ENCODE data around the gene CCNK.

Gene CCNK

GRCh38 chr14:99478128-99478527 is 3.1 kb upstream of the CCNK start:
- TF ChIP-seq, protein P1, sequence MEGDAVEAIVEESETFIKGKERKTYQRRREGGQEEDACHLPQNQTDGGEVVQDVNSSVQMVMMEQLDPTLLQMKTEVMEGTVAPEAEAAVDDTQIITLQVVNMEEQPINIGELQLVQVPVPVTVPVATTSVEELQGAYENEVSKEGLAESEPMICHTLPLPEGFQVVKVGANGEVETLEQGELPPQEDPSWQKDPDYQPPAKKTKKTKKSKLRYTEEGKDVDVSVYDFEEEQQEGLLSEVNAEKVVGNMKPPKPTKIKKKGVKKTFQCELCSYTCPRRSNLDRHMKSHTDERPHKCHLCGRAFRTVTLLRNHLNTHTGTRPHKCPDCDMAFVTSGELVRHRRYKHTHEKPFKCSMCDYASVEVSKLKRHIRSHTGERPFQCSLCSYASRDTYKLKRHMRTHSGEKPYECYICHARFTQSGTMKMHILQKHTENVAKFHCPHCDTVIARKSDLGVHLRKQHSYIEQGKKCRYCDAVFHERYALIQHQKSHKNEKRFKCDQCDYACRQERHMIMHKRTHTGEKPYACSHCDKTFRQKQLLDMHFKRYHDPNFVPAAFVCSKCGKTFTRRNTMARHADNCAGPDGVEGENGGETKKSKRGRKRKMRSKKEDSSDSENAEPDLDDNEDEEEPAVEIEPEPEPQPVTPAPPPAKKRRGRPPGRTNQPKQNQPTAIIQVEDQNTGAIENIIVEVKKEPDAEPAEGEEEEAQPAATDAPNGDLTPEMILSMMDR (IDR thresholded peaks at IDR 0.05; ENCODE audit: low read depth, low read length): no peak
- Histone ChIP-seq H4K20me1 (ENCODE audit: insufficient read depth, low read length) (peaks cover 44% of the 10 kb centered on the region), H3K4me2 (ENCODE audit: low read length) (no peak overlapping the region), H3K4me1 (ENCODE audit: low read length) (peaks cover 19% of the 10 kb centered on the region), H3K4me3 (ENCODE audit: low read length) (no peak overlapping the region), H3K36me3 (replicated peaks; ENCODE audit: low read depth, low read length) (no peaks in the 10 kb centered on the region), H3K79me2 (ENCODE audit: low read length) (peaks cover 89% of the 10 kb centered on the region), H3K9ac (ENCODE audit: low read length) (no peak overlapping the region), H2AFZ (ENCODE audit: low read depth, low read length) (no peak overlapping the region), H3K27me3 (ENCODE audit: low read depth, low read length) (no peaks in the 10 kb centered on the region), H3K27ac (ENCODE audit: low read length) (no peak overlapping the region), H3K9me3 (ENCODE audit: insufficient read depth, low read length) (no peaks in the 10 kb centered on the region)

GRCh38 chr14:99479160-99479905 is 1.9 kb upstream of the CCNK start:
- peaks cover 89% of the 10 kb centered on the region for H3K79me2 ChIP-seq (ENCODE audit: low read length)
- no peaks in the 10 kb centered on the region for H3K9me3 ChIP-seq (ENCODE audit: insufficient read depth, low read length)
- peak overlapping the region; percentile 69 for H3K9ac ChIP-seq (ENCODE audit: low read length)
- TF ChIP-seq, protein P1 (IDR thresholded peaks at IDR 0.05; ENCODE audit: low read depth, low read length): no peak
- TF ChIP-seq EZH2phosphoT487 (IDR thresholded peaks at IDR 0.05; ENCODE audit: low read depth): no peak
- peak overlapping the region; percentile 87 for H3K4me3 ChIP-seq (ENCODE audit: low read length)
- H2AFZ ChIP-seq (ENCODE audit: low read depth, low read length): no peak overlapping the region
- no peaks in the 10 kb centered on the region for H3K36me3 ChIP-seq (replicated peaks; ENCODE audit: low read depth, low read length)
- H3K27ac ChIP-seq (ENCODE audit: low read length): no peak overlapping the region
- peak overlapping the region; percentile 88 for H3K4me2 ChIP-seq (ENCODE audit: low read length)
- H3K4me1 ChIP-seq (ENCODE audit: low read length): peaks cover 21% of the 10 kb centered on the region
- H4K20me1 ChIP-seq (ENCODE audit: insufficient read depth, low read length): peaks cover 56% of the 10 kb centered on the region
- H3K27me3 ChIP-seq (ENCODE audit: low read depth, low read length): no peaks in the 10 kb centered on the region

DNA sequence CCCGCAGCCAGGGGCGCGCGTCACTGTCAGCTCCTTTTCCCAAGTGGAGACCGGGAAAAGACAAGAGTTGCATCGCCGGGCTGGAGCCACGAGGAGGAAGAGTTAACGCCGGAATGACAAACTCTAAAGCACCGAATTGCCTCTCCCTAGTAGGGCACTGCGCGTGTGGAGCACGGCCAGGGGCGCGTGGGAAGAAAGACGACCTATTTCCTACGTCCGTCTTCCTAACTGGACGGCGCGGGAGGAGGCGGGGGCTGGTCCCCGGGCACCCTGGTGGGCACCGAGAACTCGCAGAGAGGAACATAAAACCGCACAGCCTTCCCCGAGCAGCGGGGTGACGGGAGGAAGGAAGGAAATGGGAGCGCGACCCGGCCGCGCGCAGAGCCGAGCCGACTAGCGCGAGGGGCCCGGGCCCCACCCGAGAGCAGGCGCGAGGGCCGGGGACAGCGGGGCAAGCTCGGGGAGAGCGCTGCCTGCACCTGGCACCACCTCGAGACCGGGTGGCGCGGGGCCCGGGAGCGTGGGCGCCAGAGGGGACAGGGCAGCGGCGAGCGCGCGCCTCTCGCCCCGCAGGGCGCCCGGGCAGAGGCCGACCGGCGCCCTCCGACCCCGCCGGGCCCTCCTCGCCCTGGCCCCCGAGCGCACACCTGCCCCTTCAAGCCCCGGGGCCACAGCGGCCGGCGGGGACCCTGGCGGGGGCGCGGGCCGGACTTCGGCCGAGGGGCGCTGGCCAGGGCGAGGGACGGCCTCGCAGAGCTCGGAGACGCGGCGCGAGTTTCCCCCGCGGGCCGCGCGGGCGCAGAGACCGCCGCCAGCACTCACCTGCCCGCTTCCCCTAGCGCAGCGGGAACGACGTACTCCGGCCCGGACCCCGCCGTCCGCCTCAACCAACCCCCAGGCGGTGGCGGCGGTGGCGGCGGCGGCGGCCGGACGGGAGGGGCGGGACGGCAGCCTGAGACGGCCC is 1.0 kb upstream of the CCNK start, which contains the start of gene SETD3:
Gene SETD3, minus strand, starts transcription at position 954 of the 964 bp plus-strand sequence. CDS start 15,054 bp downstream, outside the sequence.
- peaks cover 65% of the 10 kb centered on the region for H4K20me1 ChIP-seq (ENCODE audit: insufficient read depth, low read length)

More for the DNA sequence above, 1.0 kb upstream of the CCNK start, which contains the start of gene SETD3:
- peaks cover 21% of the 10 kb centered on the region for H3K4me1 ChIP-seq (ENCODE audit: low read length)
- H3K9ac ChIP-seq (ENCODE audit: low read length): peak within 1 kb of the TSS; percentile 87
- no peaks in the 10 kb centered on the region for H3K27me3 ChIP-seq (ENCODE audit: low read depth, low read length)
- H3K9me3 ChIP-seq (ENCODE audit: insufficient read depth, low read length): no peaks in the 10 kb centered on the region
- peak within 1 kb of the TSS; percentile 16; the same call in 1 of the 2 replicates for H2AFZ ChIP-seq (ENCODE audit: low read depth, low read length)
- peak within 1 kb of the TSS; percentile 32 for H3K27ac ChIP-seq (ENCODE audit: low read length)
- H3K79me2 ChIP-seq (ENCODE audit: low read length): peaks cover 89% of the 10 kb centered on the region
- no peaks in the 10 kb centered on the region for H3K36me3 ChIP-seq (replicated peaks; ENCODE audit: low read depth, low read length)
- peak within 1 kb of the TSS; percentile 95 for H3K4me2 ChIP-seq (ENCODE audit: low read length)
- TF ChIP-seq, protein P1 (IDR thresholded peaks at IDR 0.05; ENCODE audit: low read depth, low read length): no peak
- TF ChIP-seq EZH2phosphoT487 (IDR thresholded peaks at IDR 0.05; ENCODE audit: low read depth): no peak
- peak within 1 kb of the TSS; percentile 97 for H3K4me3 ChIP-seq (ENCODE audit: low read length)

Measured in OCI-LY3 (cell line).